CD4-positive, alpha-beta memory T cell (primary cell): Measurements from ENCODE around the gene DSTYK. TPM values are rescaled to one million over a fixed set of nuclear protein-coding genes. Genes with fewer than 3 reads are reported as not detected.
"Not testable (repeated sequence)": the region's sequence is repeated elsewhere in the genome, so short reads cannot be mapped to it uniquely, and the experiment has no call there.

Experiments
- CTCF ChIA-PET: fragments of 350-600 bp; sonication (Branson Sonifier 250); formaldehyde crosslinking; loops from one replicate; lab custom pipeline; 2021; ENCODE audit warnings: inconsistent platforms; ENCODE audit not compliant: partially characterized antibody; lab: Charles Lee
- POLR2A ChIA-PET: fragments of 350-600 bp; sonication (Branson Sonifier 250); formaldehyde crosslinking; loops from one replicate; lab custom pipeline; 2021; ENCODE audit not compliant: partially characterized antibody; lab: Charles Lee
- DNase-seq, 5 donors: peaks; one replicate each; pipeline versions ENCODE4 v3.0.0 to v3.0.0-alpha.2; 2020 to 2022; ENCODE audit warnings: mixed read lengths in 1 of 5
- H3K27ac ChIP-seq: one replicate; pipeline ENCODE4 v1.7.0; 2013; ENCODE audit warnings: low read depth, low read length
- H3K27me3 ChIP-seq: 2 replicates; pipeline ENCODE4 v1.7.0; 2013; ENCODE audit warnings: mild to moderate bottlenecking, low read length, moderate library complexity; ENCODE audit not compliant: insufficient read depth
- H3K36me3 ChIP-seq: 2 replicates; pipeline ENCODE4 v1.7.0; 2013; ENCODE audit warnings: mild to moderate bottlenecking, low read length, moderate library complexity; ENCODE audit not compliant: insufficient read depth
- H3K4me1 ChIP-seq: 2 replicates; pipeline ENCODE4 v1.7.0; 2013; ENCODE audit warnings: mild to moderate bottlenecking, low read length, moderate library complexity; ENCODE audit not compliant: insufficient read depth
- H3K4me3 ChIP-seq, 2 donors: one replicate each; pipeline ENCODE4 v1.7.0; 2013; ENCODE audit warnings: low read length in 2 of 2, mild to moderate bottlenecking in 1 of 2
- H3K9me3 ChIP-seq, 2 donors: one replicate each; pipeline ENCODE4 v1.7.0; 2013; ENCODE audit warnings: low read length in 2 of 2, control low read depth in 1 of 2; ENCODE audit not compliant: control insufficient read depth in 1 of 2
- H3K27ac Mint-ChIP-seq, 7 donors: one replicate each; pipeline ENCODE4 v1.8.0; 2020 to 2021; ENCODE audit warnings: mixed read lengths in 7 of 7, mild to moderate bottlenecking in 6 of 7, inconsistent platforms in 3 of 7, moderate library complexity in 3 of 7
- H3K27me3 Mint-ChIP-seq, 2 donors: one replicate each; pipeline ENCODE4 v1.8.0; 2020 to 2021; ENCODE audit warnings: mixed read lengths in 2 of 2
- H3K36me3 Mint-ChIP-seq, 2 donors: one replicate each; pipeline ENCODE4 v1.8.0; 2020 to 2021; ENCODE audit warnings: mixed read lengths in 2 of 2, inconsistent platforms in 1 of 2, mild to moderate bottlenecking in 1 of 2
- H3K4me1 Mint-ChIP-seq, 4 donors: one replicate each; pipeline ENCODE4 v1.8.0; 2020 to 2021; ENCODE audit warnings: mixed read lengths in 4 of 4, mild to moderate bottlenecking in 1 of 4
- H3K4me3 Mint-ChIP-seq, 8 donors: one replicate each; pipeline ENCODE4 v1.8.0; 2020 to 2021; ENCODE audit warnings: mixed read lengths in 8 of 8, mild to moderate bottlenecking in 7 of 8, moderate library complexity in 6 of 8, inconsistent platforms in 3 of 8
- H3K9me3 Mint-ChIP-seq, 8 donors: one replicate each; pipeline ENCODE4 v1.8.0; 2020 to 2021; ENCODE audit warnings: mixed read lengths in 8 of 8, mild to moderate bottlenecking in 5 of 8, inconsistent platforms in 3 of 8, moderate library complexity in 1 of 8
- intact Hi-C: fragments of 100-400 bp; cut with micrococcal nuclease; formaldehyde crosslinking; loops from one replicate; pipeline ENCODE4 v1.15.1; 2023
- polyA plus RNA-seq, 2 donors: library from polyadenylated mRNA; unstranded; fragments of 300-500 nt; fragmentation: Illumina TruSeq; gene quantifications; one replicate each; pipeline ENCODE4 v1.2.3, GENCODE V29; 2021
- total RNA-seq, 2 experiments: library from RNA; stranded (reverse); gene quantifications; one replicate each; pipeline ENCODE4 v1.2.3, GENCODE V29; 2021

The DSTYK gene
- total and polyA plus RNA-seq, 4 experiments from 2014 or later, result 5.3 to 16.6 (median 12.6) TPM

DNA sequence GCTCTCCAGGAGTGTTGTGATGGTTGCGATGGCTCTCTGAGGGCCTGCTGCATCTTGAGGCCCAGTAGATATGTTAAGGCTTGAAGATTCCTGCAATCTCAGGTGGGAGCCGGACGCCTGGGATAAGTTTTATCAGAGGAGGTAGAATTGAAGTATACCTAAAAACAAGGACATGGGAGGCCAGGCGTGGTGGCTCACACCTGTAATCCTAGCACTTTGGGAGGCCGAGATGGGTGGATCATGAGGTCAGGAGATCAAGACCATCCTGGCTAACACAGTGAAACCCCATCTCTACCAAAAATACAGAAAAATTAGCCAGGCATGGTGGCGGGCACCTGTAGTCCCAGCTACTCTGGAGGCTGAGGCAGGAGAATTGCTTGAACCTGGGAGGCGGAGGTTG, 22.5 kb upstream of the DSTYK start:
- H3K36me3 ChIP-seq, DNase-seq, H3K4me3 Mint-ChIP-seq, H3K9me3 ChIP-seq, H3K36me3 Mint-ChIP-seq, H3K9me3 Mint-ChIP-seq, H3K27ac ChIP-seq, H3K27me3 ChIP-seq, H3K27ac Mint-ChIP-seq, intact Hi-C loops, H3K4me3 ChIP-seq, POLR2A ChIA-PET: not testable (repeated sequence)
- CTCF ChIA-PET, result interaction anchor here (2.2 kb wide), 1 partner anchor 22 kb away, joined by 10 read pairs; no protein-coding TSS in a partner anchor
- Mint-ChIP-seq H3K4me1 (peaks cover 9 to 22% (median 12%) of the 10 kb centered on the region in 4 donors), H3K27me3 (peaks cover 5 to 14% of the 10 kb centered on the region in 2 donors)
- peaks cover 23% of the 10 kb centered on the region for H3K4me1 ChIP-seq

GRCh38 chr1:205232945-205233397, 21.5 kb upstream of the DSTYK start:
- intact Hi-C loops, result no loop called here
- no peak overlapping the region for H3K4me3 Mint-ChIP-seq
- H3K4me3 ChIP-seq, result no peak overlapping the region
- no peak overlapping the region for H3K27ac Mint-ChIP-seq
- H3K36me3 ChIP-seq, result no peaks in the 10 kb centered on the region
- no peaks in the 10 kb centered on the region for H3K36me3 Mint-ChIP-seq
- no peaks in the 10 kb centered on the region for H3K9me3 ChIP-seq
- no peaks in the 10 kb centered on the region for H3K9me3 Mint-ChIP-seq
- DNase-seq, result peak in 1 of 5 donors; percentile 42
- ChIA-PET POLR2A (no interaction called here), CTCF (interaction anchor here (0.8 to 2.2 kb wide), 2 partner anchors 23 to 93 kb away, joined by 3 to 10 read pairs; no protein-coding TSS in a partner anchor)
- peaks cover 14 to 27% (median 18%) of the 10 kb centered on the region in 4 donors for H3K4me1 Mint-ChIP-seq
- peaks cover 5 to 14% of the 10 kb centered on the region in 2 donors for H3K27me3 Mint-ChIP-seq
- H3K27ac ChIP-seq, result no peak overlapping the region
- no peaks in the 10 kb centered on the region for H3K27me3 ChIP-seq
- peaks cover 24% of the 10 kb centered on the region for H3K4me1 ChIP-seq

DNA sequence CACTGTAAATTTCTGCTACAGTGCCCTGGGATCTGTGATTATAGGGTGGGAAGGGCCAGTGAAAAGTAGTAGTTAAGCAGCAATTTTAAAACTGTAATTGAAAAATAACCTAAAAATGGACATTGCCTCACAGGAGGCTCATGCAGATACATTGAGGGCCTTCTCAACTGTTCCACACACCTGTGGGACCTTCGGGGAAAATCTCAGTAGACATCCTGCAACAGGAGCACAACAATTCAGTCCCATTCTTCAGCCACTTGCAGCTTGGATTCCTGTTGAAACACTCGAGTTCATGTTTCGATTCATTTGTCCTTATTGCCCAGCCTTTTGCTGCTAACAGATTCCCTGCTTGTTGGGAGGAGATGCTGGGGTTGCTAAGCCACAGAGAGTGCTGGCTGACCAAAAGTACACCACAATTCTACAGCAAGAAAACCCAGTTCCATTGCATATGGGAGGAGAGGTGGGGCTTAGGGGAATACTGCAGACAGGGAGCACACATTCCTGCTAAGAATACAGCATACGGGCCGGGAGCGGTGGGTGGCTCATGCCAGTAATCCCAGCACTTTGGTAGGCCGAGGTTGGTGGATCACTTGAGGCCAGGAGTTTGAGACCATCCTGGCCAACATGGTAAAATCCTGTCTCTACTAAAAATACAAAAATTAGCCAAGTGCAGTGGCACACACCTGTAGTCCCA, 20.8 kb upstream of the DSTYK start:
- Histone ChIP-seq H3K27me3 (no peaks in the 10 kb centered on the region), H3K4me1 (peaks cover 20% of the 10 kb centered on the region), H3K36me3 (no peaks in the 10 kb centered on the region), H3K4me3 (no peak overlapping the region), H3K9me3 (no peaks in the 10 kb centered on the region), H3K27ac (no peak overlapping the region)
- intact Hi-C loops, result no loop called here
- H3K9me3 Mint-ChIP-seq, result no peaks in the 10 kb centered on the region
- no peak overlapping the region for H3K27ac Mint-ChIP-seq
- ChIA-PET POLR2A (no interaction called here), CTCF (interaction anchor here (0.8 to 9.5 kb wide), 3 partner anchors 24 to 94 kb away, joined by 3 to 191 read pairs (median 10); no protein-coding TSS in a partner anchor)
- H3K27me3 Mint-ChIP-seq, result peaks cover 3 to 13% of the 10 kb centered on the region in 2 donors
- DNase-seq, result no peak
- no peak overlapping the region for H3K4me3 Mint-ChIP-seq
- no peaks in the 10 kb centered on the region for H3K36me3 Mint-ChIP-seq
- peaks cover 14 to 27% (median 20%) of the 10 kb centered on the region in 4 donors for H3K4me1 Mint-ChIP-seq

- POLR2A ChIA-PET, result interaction anchor here (3.7 kb wide), 1 partner anchor 24 kb away, joined by 33 read pairs; no protein-coding TSS in a partner anchor
- intact Hi-C loops, result no loop called here
- Histone ChIP-seq H3K4me1 (peaks cover 25% of the 10 kb centered on the region), H3K36me3 (no peaks in the 10 kb centered on the region), H3K27ac (no peak overlapping the region), H3K4me3 (no peak overlapping the region), H3K27me3 (no peaks in the 10 kb centered on the region), H3K9me3 (no peaks in the 10 kb centered on the region)
- CTCF ChIA-PET, result interaction anchor here (1.0 to 9.5 kb wide), 2 partner anchors 11 to 26 kb away, joined by 3 to 191 read pairs; no protein-coding TSS in a partner anchor
- Mint-ChIP-seq H3K9me3 (no peaks in the 10 kb centered on the region), H3K27ac (no peak overlapping the region), H3K4me3 (peak overlapping the region in 1 of 8 donors; percentile 25), H3K4me1 (peaks cover 14 to 33% (median 23%) of the 10 kb centered on the region in 4 donors), H3K27me3 (peaks cover 8% of the 10 kb centered on the region in 2 donors), H3K36me3 (no peaks in the 10 kb centered on the region)
- DNase-seq, result no peak
Measured at GRCh38 chr1:205230982-205231381, 19.5 kb upstream of the DSTYK start.

DNA sequence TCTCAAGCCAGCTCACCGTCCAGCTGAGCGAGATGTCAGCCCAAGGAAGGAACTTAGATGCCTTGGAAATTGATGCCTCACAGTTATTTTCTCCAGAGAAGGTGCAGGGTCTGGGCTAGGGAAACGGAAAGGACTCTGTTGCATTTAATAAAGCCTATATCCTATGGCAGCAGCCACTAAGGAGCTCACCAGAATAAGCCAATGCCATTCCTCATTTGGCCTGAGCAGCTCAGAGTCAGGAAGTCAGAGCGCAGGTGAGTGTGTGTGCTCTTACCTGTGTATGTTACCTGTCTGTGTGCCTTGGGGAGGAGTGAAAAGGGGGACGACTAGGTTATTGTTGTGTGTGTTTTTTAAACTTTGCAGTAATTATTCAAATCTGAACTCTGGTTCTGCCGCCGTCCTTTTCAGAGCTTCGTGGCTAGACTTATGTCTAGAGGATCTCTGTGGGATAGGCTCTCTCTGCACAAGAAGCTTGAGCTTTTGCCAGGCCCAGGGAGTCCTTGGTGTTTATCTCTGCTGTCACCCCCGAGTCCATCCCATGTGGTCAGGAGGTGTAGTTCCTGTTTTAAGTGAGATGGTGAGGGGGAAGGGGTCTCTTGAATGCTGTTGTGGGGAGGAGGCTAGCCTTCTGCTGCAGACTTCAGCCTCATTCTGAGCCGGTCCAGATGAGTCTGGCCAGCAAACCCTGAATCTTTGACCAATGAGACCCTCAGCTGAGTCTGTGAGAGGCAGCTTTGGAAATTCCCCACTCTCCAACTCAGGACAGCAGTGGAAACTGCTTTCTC, 18.6 kb upstream of the DSTYK start:
- no peak for DNase-seq
- Mint-ChIP-seq H3K27me3 (peaks cover 8 to 14% of the 10 kb centered on the region in 2 donors), H3K27ac (peak overlapping the region in 6 of 7 donors; percentile 36 to 97 (median 62)), H3K9me3 (no peaks in the 10 kb centered on the region), H3K4me3 (peak overlapping the region; percentile 88 to 99 (median 94)), H3K4me1 (peaks cover 14 to 33% (median 23%) of the 10 kb centered on the region in 4 donors), H3K36me3 (no peaks in the 10 kb centered on the region)
- peaks cover 25% of the 10 kb centered on the region for H3K4me1 ChIP-seq
- H3K36me3 ChIP-seq, result no peaks in the 10 kb centered on the region
- ChIA-PET POLR2A (interaction anchor here (0.5 to 4.6 kb wide), 11 partner anchors 17 to 108 kb away, joined by 3 to 37 read pairs (median 7); partner anchors contain the start of genes DSTYK, NUAK2 and RBBP5), CTCF (interaction anchor here (0.7 to 9.5 kb wide), 19 partner anchors 9 to 254 kb away, joined by 3 to 191 read pairs (median 4); partner anchors contain the start of genes DSTYK and RBBP5)
- peaks cover 5% of the 10 kb centered on the region for H3K27me3 ChIP-seq
- H3K27ac ChIP-seq, result no peak overlapping the region
- intact Hi-C loops, result loop anchor here (1.0 to 5.0 kb wide), 4 partner anchors 26 to 108 kb away; partner anchors contain the start of gene RBBP5
- no peaks in the 10 kb centered on the region for H3K9me3 ChIP-seq
- H3K4me3 ChIP-seq, result peak overlapping the region in 1 of 2 donors; percentile 27

- intact Hi-C loops, result loop anchor here (1.0 to 5.0 kb wide), 4 partner anchors 27 to 107 kb away; partner anchors contain the start of gene RBBP5
Measured at GRCh38 chr1:205229399-205229871, 17.9 kb upstream of the DSTYK start.

More at GRCh38 chr1:205229399-205229871, 17.9 kb upstream of the DSTYK start:
- peaks cover 14 to 33% (median 23%) of the 10 kb centered on the region in 4 donors for H3K4me1 Mint-ChIP-seq
- no peaks in the 10 kb centered on the region for H3K9me3 Mint-ChIP-seq
- peaks cover 25% of the 10 kb centered on the region for H3K4me1 ChIP-seq
- peaks cover 8 to 14% of the 10 kb centered on the region in 2 donors for H3K27me3 Mint-ChIP-seq
- H3K36me3 Mint-ChIP-seq, result no peaks in the 10 kb centered on the region
- H3K4me3 Mint-ChIP-seq, result peak overlapping the region; percentile 88 to 99 (median 94)
- ChIA-PET POLR2A (interaction anchor here (0.5 to 4.6 kb wide), 13 partner anchors 17 to 107 kb away, joined by 3 to 37 read pairs (median 6); partner anchors contain the start of genes DSTYK, NUAK2 and RBBP5), CTCF (interaction anchor here (0.8 to 9.5 kb wide), 18 partner anchors 10 to 254 kb away, joined by 3 to 191 read pairs (median 4); partner anchors contain the start of genes DSTYK and RBBP5)
- peak; percentile 69 to 79 (median 75) for DNase-seq
- peak overlapping the region in 1 of 2 donors; percentile 52 for H3K4me3 ChIP-seq
- H3K27me3 ChIP-seq, result peaks cover 5% of the 10 kb centered on the region
- no peaks in the 10 kb centered on the region for H3K9me3 ChIP-seq
- H3K27ac Mint-ChIP-seq, result peak overlapping the region; percentile 53 to 97 (median 84)
- no peaks in the 10 kb centered on the region for H3K36me3 ChIP-seq
- no peak overlapping the region for H3K27ac ChIP-seq
